Nephron (organoid): ENCODE results near the gene CSRP1.

Experiments
- H3K27ac Mint-ChIP-seq, 3 experiments: 2 replicates each; pipeline ENCODE4 v1.8.0; 2020; ENCODE audit warnings: mixed read lengths in 3 of 3, mild to moderate bottlenecking in 2 of 3, moderate library complexity in 1 of 3
- H3K27me3 Mint-ChIP-seq: 2 replicates; pipeline ENCODE4 v1.8.0; 2021; ENCODE audit warnings: low read depth, mild to moderate bottlenecking, moderate library complexity, mixed read lengths
- H3K36me3 Mint-ChIP-seq: 2 replicates; pipeline ENCODE4 v1.8.0; 2020; ENCODE audit warnings: low read depth, mixed read lengths
- H3K4me1 Mint-ChIP-seq: 2 replicates; pipeline ENCODE4 v1.8.0; 2020; ENCODE audit warnings: mixed read lengths
- H3K4me3 Mint-ChIP-seq, 3 experiments: 2 replicates each; pipeline ENCODE4 v1.8.0; 2020; ENCODE audit warnings: mild to moderate bottlenecking in 3 of 3, mixed read lengths in 3 of 3, moderate library complexity in 2 of 3
- H3K9me3 Mint-ChIP-seq: 2 replicates; pipeline ENCODE4 v1.8.0; 2020; ENCODE audit warnings: mixed read lengths
- CTCF ChIP-seq, 3 experiments: fragments of 200-600 bp; sonication (generic); IDR thresholded peaks; one replicate each; pipeline ENCODE4 v1.5.0; 2021; ENCODE audit warnings: antibody characterized with exemption in 3 of 3; ENCODE audit not compliant: unreplicated experiment in 3 of 3

The CSRP1 gene

GRCh38 chr1:201506557-201507359, at the start of gene CSRP1:
TSS of gene CSRP1 (minus strand) at chr1:201507123. CDS start at chr1:201496303, 10,820 bp downstream.
- Mint-ChIP-seq H3K4me3 (peak within 1 kb of the TSS; percentile 19 to 51 (median 40)), H3K27ac (peak within 1 kb of the TSS; percentile 91 to 99 (median 96)), H3K36me3 (no peaks in the 10 kb centered on the region), H3K9me3 (no peaks in the 10 kb centered on the region), H3K27me3 (peaks cover 7% of the 10 kb centered on the region), H3K4me1 (peaks cover 60% of the 10 kb centered on the region)
- no peak for TF ChIP-seq CTCF (IDR thresholded peaks at IDR 0.05; ENCODE audit: unreplicated experiment in 3 of 3)

GRCh38 chr1:201555593-201555945, 48.6 kb upstream of the CSRP1 start:
- Mint-ChIP-seq H3K4me3 (no peak overlapping the region), H3K27me3 (peaks cover 23% of the 10 kb centered on the region), H3K36me3 (no peaks in the 10 kb centered on the region), H3K9me3 (no peaks in the 10 kb centered on the region), H3K4me1 (peaks cover 47% of the 10 kb centered on the region), H3K27ac (peak overlapping the region in 1 of 3 experiments; percentile 10)
- TF ChIP-seq CTCF (IDR thresholded peaks at IDR 0.05; ENCODE audit: unreplicated experiment in 3 of 3), result no peak

GRCh38 chr1:201554789-201555592, 48.1 kb upstream of the CSRP1 start:
- Mint-ChIP-seq H3K36me3 (no peaks in the 10 kb centered on the region), H3K9me3 (no peaks in the 10 kb centered on the region), H3K27me3 (peaks cover 19% of the 10 kb centered on the region), H3K4me1 (peaks cover 46% of the 10 kb centered on the region), H3K4me3 (no peak overlapping the region), H3K27ac (peak overlapping the region in 1 of 3 experiments; percentile 10)
- TF ChIP-seq CTCF (IDR thresholded peaks at IDR 0.05; ENCODE audit: unreplicated experiment in 3 of 3), result no peak

GRCh38 chr1:201554190-201554600, 47.3 kb upstream of the CSRP1 start:
- Mint-ChIP-seq H3K4me3 (no peak overlapping the region), H3K27ac (no peak overlapping the region), H3K4me1 (peaks cover 39% of the 10 kb centered on the region), H3K27me3 (peaks cover 12% of the 10 kb centered on the region), H3K9me3 (no peaks in the 10 kb centered on the region), H3K36me3 (no peaks in the 10 kb centered on the region)
- TF ChIP-seq CTCF (IDR thresholded peaks at IDR 0.05; ENCODE audit: unreplicated experiment in 3 of 3), result no peak

GRCh38 chr1:201553496-201554189, 46.7 kb upstream of the CSRP1 start:
- Mint-ChIP-seq H3K4me3 (no peak overlapping the region), H3K27ac (peak overlapping the region in 2 of 3 experiments; percentile 1 to 52), H3K36me3 (no peaks in the 10 kb centered on the region), H3K27me3 (peaks cover 12% of the 10 kb centered on the region), H3K4me1 (peaks cover 39% of the 10 kb centered on the region), H3K9me3 (no peaks in the 10 kb centered on the region)
- no peak for TF ChIP-seq CTCF (IDR thresholded peaks at IDR 0.05; ENCODE audit: unreplicated experiment in 3 of 3)
